ENCODE results near the gene MAN1B1.

- TF ChIP-seq, protein P1, sequence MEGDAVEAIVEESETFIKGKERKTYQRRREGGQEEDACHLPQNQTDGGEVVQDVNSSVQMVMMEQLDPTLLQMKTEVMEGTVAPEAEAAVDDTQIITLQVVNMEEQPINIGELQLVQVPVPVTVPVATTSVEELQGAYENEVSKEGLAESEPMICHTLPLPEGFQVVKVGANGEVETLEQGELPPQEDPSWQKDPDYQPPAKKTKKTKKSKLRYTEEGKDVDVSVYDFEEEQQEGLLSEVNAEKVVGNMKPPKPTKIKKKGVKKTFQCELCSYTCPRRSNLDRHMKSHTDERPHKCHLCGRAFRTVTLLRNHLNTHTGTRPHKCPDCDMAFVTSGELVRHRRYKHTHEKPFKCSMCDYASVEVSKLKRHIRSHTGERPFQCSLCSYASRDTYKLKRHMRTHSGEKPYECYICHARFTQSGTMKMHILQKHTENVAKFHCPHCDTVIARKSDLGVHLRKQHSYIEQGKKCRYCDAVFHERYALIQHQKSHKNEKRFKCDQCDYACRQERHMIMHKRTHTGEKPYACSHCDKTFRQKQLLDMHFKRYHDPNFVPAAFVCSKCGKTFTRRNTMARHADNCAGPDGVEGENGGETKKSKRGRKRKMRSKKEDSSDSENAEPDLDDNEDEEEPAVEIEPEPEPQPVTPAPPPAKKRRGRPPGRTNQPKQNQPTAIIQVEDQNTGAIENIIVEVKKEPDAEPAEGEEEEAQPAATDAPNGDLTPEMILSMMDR (conservative IDR thresholded peaks at IDR 0.05), result no peak
- TF ChIP-seq ZFX (IDR thresholded peaks at IDR 0.05), result no peak
These were observed 51.4 kb downstream of the MAN1B1 start for GRCh38 chr9:137138058-137138721.

Data from C4-2B (cell line).